ENCODE measurements around the gene NCOR1.
"Not testable (repeated sequence)": the region's sequence is repeated elsewhere in the genome, so short reads cannot be mapped to it uniquely, and the experiment has no call there.

The NCOR1 gene

DNA sequence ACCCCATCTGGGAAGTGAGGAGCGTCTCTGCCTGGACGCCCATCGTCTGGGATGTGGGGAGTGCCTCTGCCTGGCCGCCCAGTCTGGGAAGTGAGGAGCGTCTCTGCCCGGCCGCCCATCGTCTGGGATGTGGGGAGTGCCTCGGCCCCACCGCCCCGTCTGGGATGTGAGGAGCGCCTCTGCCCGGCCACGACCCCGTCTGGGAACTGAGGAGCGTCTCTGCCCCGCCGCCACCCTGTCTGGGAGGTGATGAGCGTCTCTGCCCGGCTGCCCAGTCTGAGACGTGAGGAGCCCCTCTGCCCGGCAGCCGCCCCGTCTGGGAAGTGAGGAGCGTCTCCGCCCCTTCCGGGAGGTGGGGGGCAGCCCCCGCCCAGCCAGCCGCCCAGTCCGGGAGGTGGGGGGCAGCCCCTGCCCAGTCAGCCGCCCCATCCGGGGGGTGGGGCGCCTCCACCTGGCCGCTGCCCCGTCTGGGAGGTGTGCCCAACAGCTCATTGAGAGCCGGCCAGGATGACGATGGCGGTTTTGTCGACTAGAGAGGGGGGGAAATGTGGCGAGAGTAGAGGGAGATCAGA is 69.9 kb downstream of the NCOR1 start:
- DNase-seq = not testable (repeated sequence)

DNA sequence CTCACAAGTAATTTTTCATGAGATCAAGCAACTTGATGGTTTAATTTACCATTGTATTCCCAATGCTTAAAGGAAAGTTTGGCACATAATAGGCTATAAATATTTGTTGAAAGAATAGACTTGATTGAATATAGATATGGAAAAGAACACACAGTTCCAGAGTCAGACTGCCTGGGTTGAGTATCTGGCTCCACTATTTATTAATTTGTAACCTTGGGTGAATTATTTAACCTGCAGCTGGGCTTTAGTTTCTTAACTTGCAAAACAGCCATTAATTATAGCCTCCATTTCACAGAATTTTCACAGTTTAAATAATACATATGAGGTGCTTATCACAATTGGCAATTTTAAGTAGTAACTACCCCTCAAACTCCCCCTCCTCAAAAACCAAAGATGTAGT is 73.6 kb downstream of the NCOR1 start:
- DNase-seq = no peak

DNA sequence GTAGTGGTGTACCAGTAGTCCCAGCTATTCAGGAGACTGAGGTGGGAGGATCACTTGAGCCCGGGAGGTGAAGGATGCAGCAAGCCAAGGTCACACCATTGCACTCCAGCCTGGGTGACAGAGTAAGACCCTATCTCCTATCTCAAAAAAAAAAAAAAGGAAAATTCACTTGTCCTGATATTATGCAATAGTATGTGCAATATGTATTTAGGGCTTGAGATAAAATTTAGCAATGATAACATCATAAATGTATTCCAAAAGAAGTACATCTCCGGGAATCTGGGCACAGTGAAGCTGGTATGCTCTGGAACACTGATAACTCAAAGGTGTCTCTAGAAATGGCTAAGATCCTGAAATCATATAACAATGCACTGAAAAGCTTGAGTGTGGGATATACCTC is 74.5 kb downstream of the NCOR1 start:
- no peak for DNase-seq

DNA sequence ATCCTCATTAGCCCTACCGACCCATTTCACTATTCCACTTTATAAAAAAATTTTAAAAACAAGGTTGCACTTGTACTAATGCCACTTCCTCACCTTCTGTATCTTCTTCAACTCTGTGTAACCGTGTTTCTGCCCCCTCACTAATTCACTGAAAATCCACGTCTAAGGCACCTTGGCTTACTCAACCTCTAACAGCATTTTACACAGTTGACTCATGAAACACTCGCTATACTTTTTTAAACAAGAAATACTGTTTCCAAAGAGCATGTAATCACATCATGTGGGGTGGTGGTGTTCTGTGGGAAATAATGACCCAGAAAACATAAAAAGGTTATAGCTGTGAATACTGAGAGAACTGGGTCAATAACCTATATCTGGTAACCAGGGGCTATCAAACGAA is 79.9 kb downstream of the NCOR1 start:
- no peak for DNase-seq

DNA sequence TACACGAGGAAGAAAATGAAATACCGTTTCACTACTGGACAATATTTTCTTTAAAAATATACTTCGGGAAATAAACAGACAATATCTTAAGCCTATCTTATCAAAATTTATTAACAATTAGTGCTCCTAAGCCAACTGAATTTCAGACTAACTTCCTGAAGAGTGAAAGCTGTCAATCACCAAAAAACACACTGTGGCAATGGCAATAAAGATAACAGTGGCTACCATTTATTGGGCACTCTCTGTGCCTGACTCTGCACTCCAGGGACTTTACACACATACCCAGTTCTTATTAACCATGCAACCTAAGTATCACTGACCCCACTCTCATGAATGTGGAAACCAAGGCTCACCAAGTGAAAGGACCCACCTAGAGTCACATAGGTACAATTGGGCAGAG is 83.7 kb downstream of the NCOR1 start:
- no peak for DNase-seq

DNA sequence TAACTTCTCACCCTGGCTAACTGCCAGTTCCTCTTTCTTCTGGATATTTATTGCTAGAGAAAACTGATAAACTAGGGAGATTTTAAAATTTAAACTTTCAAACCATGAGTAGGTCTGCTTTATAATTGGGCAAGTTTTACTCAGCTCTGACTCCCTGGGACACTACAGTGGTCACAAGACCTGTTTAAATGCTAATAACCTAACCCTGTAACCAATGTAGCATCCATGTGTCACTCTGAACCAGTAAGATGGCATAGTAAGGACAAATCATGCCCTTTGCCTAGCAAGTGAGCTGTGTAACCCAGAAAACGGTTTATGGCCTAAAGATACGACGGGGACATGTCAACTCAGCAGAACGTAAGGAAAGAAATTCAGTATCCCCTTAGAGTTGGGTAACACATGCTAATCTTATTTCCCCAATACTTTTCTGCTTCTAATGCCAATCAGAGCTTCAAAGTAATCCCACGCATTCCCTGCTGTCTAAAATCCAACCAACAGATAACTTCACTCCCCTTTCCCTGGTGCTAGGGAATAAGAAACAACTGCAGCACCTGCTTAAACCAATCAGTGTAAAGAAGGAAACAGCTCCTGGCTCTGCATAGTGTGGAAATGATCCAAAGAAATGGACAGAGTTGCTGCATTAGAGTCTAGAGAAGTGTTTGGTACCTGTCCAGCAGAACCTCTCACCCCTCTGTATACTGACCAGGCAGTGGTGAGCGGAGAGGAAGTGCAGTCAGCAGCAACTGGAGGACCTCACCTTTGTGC is 85.7 kb downstream of the NCOR1 start:
- no peak for DNase-seq

DNA sequence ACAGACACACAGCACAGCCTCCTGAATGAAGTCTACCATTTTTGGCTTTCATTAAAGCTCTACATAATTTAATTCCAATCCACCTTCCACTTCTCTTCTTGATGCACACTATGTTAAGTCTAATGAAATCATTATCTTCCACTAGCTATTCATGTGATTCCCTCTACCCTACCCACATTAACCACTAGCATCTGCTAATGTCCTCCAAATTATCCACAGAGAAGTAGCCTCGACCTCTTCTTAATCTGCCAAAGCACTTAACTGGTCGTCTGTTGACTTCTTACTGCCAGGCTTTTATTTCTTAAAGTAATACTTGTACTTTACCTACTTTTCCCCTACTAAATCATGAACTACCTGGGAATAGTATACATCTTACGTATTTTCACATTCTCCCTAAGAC is 91.8 kb downstream of the NCOR1 start:
- DNase-seq = no peak

DNA sequence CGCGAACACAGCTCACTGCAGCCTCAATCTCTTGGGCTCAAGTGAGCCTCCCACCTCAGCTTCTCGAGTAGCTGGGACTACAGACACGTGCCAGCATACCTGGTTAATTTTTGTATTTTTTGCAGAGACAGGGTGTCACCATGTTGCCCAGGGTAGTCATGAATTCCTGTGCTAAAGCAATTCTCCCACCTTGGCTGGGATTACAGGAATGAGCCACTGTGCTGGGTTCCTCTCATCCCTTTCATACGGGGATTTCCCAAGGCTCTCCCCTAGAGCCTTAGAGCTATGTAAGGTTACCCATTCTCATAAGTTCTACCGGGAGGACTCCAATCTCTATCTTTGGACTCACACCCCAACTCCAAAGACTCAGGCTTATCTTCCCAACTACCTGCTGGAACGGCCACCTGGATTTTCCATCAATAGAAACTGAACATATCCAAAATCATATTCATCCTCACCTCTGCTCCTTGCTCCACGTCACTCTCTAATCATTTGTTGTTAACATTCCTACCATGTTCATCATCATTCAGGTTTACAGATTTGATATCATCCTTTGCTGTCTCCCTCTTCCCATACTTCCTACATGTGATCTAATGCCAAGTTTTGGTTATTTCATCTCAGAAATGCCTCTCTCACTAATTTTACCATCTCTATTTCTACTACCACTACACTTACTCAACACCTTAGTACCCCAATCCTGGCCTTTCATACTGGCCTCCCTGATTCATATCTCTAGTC is 92.5 kb downstream of the NCOR1 start:
- DNase-seq = no peak

DNA sequence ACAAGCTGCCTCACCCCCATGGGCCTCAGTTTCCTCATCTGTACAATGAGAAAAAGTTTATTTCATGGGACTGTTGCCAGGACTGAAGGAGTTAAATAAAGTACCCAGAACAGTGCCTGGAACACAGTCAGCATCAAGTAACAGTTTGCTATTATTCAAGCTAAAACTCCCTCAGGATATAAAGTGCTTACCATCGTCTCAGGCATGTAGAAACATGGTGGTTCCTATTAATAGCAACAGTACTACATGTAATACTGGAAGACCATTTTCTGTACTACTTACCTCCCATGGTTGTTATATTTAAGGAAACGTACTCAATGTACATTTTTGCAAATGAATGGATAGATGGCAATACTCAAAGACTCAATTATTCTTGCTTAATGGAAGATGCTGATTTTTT is 93.4 kb downstream of the NCOR1 start:
- no peak for DNase-seq

DNA sequence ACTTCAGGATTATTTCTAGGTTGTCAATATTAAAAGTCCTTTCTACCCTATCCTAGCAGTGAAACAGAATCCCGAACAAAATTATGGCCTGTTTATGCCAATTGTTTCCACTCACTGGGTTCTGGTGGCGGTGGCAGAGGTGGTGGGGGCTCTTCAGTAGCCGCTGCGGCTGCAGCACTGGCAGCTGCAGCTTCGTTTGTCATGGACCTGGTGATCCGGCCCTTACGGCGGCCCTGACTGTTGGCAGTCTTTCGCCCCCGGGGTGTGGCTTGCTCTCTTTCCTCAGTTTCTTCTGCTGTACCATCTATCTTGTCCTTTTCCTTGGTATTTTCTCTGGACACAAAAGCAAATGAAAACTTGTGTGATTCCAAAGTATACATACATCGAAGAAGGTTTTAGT is 94.4 kb downstream of the NCOR1 start:
- DNase-seq = no peak

DNA sequence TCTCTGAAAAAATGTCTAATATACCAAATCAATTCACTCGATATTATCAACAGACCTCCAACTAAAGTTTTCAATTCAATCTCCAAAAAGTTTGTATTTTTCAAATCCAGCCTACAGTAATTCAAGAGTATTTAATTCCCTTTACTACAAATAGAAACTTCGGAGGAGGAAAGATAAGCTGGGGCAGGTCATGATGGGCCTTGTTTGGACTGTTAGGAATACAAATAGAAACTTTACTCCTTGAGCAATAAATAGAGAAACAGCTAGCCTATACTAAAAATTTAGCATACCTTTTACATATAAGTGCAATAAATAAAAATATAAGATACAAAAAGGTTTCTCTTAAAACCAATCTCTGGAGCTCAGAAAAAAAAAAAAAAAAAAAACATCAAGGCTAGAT is 98.2 kb downstream of the NCOR1 start:
- no peak for DNase-seq

DNA sequence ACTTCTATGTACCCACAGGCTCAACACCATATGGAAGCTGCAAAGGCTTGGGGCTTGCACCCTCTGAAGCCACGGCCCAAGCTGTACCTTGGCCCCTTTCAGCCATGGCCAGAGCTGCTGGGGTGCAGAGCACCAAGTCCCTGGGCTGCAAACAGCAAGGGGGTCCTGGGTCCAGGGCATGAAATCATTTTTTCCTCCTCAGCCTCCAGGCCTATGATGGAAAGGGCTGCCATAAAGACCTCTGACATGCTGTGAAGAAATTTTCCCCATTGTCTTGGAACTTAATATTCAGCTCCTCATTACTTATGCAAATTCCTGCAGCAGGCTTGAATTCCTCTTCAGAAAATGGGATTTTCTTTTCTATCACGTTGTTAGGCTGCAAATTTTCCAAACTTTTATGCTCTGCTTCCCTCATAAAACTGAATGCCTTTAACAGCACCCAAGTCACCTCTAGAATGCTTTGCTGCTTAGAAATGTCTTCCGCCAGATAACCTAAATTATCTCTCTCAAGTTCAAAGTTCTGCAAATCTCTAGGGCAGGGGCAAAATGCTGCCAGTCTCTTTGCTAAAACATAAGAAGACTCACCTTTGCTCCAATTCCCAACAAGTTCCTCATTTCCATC is 100.1 kb downstream of the NCOR1 start:
- DNase-seq = not testable (repeated sequence)

DNA sequence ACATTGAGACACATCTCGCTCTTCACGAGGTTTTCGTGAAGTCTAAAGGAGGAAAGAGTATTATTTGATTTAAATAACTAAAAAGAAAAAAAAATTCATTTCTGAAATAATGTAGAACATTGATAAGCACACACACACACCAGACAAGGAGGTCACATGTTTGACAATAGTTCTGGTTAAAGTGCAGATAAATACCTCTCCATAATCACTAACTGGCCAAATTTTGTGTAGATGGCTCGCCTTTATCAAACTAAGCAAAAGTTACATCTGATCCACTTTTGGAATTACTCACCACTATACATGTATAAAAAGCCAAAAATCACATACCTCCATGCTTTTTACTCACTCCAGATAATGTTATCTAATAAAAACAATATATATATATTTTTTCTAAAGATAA is 106.5 kb downstream of the NCOR1 start:
- no peak for DNase-seq

DNA sequence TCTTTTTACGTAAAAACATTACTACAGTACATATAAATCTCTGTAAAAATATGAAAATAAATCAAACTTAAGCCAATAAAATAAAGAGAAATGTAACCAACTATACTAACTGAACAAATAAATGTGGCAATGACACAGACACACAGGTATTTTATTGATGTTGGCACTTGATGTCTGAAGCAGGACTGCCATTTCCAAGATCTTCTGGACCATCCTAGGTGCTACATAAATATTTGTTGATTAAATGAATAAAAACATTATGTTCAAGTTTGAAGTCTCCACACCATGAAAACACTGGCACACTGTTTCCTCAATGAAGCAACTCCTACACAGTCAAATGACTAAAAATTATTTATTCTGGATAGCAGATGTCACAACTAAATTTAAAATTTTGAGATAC is 106.9 kb downstream of the NCOR1 start:
- DNase-seq = no peak

DNA sequence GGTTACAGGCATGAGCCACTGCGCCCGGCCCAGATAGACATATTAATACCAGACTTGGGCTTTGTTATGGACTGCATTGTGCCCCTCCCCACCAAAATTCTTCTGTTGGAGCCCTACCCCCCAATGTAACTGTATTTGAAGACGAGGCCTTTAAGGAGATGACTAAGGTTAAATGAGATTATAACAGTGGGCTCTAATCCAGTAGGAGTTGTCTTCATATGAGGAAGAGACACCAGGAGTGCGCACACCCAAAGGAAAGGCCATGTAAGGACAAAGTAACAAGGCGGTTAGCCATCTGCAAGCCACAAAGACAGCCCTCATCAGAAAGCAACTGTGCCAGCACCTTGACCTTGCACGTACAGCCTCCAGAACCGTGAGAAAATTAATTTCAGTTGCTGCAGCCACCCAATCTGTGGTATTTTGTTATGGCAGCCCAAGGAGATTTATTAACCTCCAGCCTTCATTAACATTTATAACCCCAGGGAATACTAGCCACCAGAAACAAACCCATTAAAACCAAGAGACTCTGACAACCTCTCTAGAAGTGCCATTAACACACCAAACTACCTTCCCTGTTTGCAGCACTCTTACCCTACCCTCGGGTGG is 108.1 kb downstream of the NCOR1 start:
- no peak for DNase-seq

DNA sequence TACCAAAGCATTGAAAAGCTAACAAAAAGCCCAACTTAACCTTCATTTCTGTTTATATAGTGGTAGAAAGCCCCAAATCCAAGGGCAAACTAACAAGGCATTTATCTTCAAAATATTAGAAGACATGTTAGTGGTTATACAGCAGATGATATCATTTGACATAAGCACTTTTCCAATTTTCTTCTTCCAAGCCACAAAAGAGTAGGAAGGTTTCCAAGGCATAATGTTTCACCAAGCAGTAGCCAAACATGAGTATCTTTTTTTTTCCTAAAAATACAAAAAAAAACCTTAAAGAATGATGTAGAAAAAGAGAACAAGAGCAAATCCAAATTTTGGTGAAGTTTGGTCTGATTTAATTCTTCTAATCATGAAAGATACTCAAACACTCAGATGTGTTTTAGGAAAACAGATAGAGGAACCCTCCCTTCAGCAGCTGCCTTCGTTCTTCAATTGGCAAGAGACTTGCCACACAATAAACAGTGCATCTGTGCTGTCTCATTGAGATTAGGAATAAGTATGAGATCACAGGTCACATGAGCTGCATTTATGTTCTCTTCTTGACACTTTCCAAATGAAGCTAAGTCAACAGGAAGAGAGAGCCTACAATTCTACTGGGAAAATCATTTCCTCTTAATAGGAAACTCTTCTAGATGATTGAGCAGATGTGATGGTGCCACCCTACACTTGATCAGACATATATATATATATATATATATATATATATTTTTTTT is 109.0 kb downstream of the NCOR1 start:
- DNase-seq = peak; percentile 2

DNA sequence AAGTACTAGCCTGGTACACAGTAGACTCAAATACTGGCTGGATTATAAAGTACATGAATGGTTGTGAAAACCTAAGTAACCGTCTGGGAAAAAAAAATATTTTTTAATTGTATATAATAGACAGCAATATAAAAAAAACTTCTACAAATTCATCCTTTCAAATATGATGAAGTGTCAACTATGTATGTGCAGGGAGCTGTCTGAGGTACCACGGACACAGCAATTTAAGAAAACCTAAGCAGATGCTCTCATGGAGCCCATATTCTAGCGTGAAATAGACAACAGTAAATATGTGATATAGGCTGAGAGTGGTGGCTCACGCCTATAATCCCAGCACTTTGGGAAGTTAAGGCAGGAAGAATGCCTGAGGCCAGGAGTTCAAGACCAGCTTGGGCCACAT is 111.1 kb downstream of the NCOR1 start:
- DNase-seq = no peak

DNA sequence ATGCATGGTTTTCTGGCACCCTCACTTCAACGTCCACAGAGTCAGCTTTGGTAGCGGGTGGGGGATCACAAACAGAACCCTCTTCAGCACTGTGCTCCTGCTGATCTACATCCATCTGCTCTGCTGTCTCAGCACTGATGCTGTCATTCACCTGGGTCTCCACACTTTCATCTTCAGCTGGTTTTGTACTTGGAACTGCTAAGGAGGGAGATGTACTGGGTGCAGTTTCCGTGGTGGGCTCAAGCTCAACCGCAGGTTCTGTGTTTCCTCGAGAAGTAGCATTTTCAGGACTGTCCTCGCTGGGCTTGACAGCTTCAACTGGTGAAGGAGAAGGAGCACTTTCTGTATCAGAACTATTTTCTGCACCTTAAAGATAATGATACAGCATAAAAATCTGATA is 113.9 kb downstream of the NCOR1 start:
- no peak for DNase-seq

DNA sequence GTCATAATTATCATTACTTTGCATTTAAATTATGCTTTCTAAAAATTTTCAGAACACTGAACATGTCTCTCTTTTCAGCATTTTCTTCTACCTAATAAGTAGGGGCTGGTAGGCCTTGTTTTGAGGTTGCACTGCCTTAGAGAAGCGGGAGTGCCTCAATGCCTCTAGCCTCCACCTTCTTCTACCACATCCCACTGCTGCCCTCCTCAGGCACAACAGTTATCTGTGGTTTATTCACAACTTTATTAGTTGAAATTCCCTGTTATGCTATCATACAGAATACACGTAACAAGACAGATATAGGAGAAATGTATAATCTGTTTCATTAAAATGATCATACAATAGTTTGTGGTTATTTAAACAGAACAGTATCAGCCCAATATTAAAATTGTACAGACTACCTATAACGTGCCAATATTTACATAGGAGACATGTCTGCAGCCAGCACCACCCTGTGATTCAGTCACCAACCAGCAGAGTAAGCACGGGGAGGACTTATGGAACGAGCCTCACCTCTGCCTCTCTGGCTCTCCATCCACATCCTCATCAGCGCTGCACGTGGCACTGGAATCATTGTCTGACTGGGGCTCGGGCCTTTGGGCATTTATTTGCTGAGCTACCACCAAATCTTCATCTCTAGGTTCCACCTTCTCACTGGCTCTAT is 114.5 kb downstream of the NCOR1 start:
- no peak for DNase-seq

DNA sequence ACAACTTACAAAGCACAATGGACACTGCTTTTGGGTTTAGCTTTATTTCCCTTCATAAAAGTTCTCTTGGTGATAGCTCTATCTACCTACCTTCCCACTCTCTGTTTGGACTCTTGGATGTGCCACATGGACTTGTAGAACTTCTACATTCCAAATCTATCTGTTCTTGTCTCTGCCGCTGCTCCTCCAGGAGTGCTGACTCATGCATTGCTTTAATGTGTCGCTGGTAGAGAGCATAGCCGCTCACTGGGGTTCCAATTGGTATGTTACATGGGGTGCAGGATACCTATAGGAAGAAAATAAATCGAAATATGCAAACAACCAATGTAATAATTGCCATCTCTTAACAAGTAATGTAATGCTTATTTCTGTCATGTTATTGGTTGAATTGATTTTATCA is 123.6 kb downstream of the NCOR1 start:
- DNase-seq = no peak

DNA sequence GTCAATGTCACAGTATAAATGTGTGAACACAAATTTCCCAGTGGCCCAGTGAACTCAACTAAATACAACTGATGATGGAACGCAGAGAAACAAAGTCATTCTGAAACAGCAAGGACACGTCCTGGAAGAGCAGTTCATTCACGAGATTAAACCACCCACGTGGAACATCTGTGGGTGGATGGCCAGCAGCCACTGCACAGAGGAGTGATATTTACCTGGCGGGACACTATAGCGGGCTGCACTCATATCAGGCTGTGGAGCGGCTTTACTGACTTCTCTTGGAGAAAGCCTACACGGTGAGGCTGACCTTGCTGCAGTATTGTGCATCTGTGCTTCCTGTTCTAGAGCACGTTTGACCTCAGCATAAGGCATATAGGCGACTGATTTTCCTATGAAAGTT is 128.4 kb downstream of the NCOR1 start:
- DNase-seq = no peak

DNA sequence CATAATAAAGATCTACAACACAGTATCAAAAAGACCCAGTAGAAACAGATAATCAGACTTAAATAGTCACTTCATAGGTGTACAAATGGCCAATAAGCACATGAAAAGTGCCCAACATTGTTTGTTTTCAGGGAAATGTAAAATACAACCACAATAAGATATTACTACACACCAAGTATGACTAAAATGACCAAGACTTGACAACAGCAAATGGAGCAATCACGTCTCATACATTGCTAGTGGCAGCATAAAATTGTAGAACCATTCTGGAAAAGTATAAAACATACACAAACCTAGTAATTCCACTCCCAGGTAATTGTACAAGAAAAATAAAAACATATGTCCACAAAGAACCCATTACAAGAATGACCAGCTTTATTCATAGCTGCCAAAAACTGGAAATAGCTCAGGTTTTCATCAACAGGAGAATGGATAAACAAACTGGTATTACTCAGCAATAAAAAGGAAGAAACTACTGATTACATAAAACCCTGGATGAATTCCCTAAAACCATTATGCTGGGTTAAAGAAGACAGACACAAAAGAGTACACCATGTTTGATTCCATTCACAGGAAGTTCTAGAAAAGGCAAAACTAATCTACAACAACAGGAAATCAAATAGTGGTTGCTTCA is 130.2 kb downstream of the NCOR1 start:
- DNase-seq = no peak
